HG03342 (cell line): ENCODE data around the gene TRMT6.

ENCODE experiments used
- ATAC-seq: cut with Tn5 transposase; IDR thresholded peaks from one replicate; pipeline ENCODE4 v1.9.1; 2021; ENCODE audit warnings: mild to moderate bottlenecking, moderate library complexity; ENCODE audit not compliant: unreplicated experiment

The TRMT6 gene, protein sequence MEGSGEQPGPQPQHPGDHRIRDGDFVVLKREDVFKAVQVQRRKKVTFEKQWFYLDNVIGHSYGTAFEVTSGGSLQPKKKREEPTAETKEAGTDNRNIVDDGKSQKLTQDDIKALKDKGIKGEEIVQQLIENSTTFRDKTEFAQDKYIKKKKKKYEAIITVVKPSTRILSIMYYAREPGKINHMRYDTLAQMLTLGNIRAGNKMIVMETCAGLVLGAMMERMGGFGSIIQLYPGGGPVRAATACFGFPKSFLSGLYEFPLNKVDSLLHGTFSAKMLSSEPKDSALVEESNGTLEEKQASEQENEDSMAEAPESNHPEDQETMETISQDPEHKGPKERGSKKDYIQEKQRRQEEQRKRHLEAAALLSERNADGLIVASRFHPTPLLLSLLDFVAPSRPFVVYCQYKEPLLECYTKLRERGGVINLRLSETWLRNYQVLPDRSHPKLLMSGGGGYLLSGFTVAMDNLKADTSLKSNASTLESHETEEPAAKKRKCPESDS

DNA sequence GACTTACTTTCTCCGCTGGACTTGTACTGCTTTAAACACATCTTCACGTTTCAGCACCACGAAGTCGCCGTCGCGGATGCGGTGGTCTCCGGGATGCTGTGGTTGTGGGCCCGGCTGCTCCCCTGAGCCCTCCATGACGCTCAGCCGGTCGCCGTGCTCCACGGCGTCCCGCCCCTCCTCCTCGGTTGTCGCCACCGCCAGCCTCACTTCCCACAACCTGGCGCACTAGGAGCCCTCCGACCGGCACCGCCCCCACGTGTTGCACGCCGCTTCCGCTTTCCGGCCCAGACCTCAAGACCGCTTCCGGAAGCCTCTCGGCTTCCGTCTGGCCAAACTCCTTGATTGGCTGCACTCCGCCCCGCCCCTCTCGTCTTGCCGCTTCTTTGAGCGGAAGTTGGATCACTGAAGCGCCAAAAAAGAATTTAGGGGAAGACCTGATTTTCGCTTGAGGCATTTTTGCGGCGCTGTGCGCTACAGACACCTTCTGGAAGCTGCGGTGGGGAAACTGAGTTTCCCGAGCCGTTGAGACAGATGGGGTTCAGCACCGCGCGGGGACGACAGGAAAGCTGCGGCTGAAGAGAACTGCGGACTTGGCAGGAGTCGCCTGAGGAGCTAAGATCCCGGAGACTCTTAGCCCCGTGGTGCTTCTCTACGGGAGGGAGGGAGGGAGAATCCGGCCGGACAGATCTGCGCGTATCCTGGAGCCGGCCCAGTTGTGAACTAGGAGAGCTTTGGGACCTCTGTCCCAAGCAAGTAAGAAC lies at the start of gene TRMT6, which contains the start of gene MCM8:
TSS of gene TRMT6 (minus strand) at position 263 of the 761 bp plus-strand sequence. CDS start at position 135, 128 bp downstream.
TSS of gene MCM8 (plus strand) at position 382 of the 761 bp plus-strand sequence. CDS start 1,364 bp downstream, outside the sequence.
- peak; percentile 99 for ATAC-seq

DNA sequence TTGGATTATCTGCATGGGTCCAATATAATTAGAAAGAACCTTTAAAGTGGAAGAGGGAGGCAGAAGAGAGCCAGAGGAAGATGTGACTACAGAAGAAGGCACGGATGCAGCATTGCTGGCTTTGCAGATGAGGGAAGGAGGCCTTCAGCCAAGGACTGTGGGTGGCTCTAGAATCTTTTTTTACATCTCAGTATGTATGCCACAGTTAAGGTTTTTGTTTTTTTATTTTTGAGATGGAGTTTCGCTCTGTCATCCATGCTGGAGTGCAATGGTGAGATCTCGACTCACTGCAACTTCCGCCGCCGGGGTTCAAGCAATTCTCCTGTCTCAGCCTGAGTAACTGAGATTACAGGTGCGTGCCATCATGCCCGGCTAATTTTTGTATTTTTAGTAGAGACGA lies 49.5 kb upstream of the TRMT6 start:
- no peak for ATAC-seq

DNA sequence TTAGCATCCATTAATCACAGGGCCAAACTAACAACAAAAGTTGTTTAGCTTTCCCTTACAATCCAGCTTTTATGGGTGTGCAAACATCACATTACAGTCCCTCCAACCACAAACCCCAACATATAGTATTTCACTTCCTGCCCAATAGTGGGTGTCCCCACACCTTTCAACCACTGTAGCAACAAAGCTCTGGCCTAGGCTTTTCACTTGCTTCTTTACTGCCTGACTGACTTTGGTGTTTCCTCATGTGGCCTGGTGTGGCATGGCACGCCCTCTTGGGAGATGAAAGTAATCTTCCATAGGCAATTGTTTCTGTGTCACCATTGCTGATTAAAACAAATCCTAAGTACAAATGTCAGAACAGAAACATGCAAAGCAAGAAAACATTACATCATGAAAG lies 46.4 kb upstream of the TRMT6 start:
- ATAC-seq: peak; percentile 97

DNA sequence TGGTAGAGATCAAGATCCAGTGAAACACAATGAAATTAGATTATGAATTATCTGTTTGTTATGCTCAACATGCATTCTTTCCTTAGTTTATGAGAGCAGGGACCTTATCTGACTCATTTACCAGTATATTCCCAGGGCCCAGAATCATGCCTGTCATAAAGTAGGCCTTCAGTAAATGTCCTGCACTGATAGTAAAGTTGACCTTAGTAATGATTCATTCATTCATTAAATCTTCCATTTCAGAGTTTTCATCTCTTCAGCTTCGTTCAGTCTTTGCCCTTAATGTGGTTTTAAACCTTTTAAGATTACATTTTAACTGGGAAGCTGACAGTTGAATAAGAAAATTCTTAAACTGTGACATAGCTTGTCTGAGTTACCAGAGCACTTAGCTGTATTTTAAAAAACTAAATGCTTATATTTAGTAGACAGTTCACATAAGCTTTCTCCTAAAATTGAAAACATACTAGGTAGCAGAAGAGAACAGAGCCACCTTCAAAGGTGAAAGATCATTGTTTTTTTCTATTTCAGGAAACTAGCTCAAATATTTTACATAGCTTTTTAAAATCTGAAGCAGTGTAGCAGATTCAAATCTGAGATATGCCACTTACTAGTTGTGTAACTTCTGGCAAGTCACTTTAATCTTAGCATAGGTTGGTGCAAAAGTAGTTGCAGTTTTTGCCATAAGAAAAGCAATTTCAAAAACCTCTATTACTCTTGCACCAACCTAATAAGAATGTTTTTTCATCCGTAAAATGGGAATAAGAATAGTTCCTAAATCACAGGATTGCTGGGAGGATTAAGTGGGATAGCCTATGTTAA lies 41.5 kb upstream of the TRMT6 start:
- ATAC-seq: no peak

DNA sequence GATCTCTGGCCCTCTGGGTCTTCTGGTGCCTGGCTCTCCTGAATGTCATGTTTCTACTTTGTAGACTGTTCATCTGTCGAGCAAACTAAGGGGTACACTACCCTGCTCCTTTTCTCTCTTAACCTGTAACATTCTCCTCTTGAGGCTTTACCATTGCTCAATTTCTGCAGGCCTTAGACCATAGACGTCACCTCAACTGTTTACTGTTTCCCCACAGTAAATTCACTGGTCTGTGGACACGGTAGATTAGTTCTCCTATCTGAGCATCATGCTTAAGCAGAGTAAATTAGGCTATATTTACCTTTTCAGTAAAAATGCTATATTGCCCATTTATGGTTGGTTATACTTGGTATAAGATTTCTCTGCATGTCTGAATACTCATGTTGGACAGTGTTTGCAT lies 40.6 kb upstream of the TRMT6 start:
- no peak for ATAC-seq

DNA sequence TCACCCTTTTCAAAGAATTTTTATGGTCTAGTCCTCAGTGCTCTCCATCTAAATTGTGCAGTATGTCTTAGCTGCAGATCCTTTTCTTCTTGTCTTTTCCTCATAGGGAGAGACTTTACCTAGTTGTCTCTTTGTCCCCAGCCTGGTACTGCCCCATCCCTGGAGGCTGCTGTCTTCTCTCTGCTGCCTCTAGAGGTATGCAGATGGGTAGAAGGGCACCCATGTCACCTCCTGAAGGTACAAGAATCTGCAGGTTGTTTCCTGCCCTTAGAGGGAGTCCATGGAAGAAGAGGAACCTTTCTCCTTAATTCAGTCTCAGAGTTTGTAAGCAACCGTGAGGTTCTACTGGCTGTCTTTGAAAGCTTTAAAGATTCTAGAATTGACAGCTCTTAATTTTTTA lies 39.2 kb upstream of the TRMT6 start:
- no peak for ATAC-seq

DNA sequence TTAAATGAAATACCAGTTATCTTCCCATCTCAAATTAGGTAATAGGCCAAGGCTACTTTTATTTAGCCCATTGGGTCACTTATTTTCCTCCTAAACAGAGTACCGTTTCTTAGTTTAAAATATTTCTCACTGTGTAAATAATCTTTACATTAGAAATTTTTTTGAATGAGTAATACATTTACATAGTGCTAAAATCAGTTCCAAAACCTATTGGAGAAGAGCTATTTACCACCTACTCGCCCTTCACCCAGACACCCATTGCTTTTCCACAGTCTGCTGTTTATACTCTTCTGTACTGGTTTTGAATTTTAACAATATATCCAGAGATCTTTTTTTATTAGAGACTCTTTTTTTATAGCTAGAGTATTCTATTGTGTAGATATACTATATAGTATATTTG lies 37.0 kb upstream of the TRMT6 start:
- no peak for ATAC-seq

DNA sequence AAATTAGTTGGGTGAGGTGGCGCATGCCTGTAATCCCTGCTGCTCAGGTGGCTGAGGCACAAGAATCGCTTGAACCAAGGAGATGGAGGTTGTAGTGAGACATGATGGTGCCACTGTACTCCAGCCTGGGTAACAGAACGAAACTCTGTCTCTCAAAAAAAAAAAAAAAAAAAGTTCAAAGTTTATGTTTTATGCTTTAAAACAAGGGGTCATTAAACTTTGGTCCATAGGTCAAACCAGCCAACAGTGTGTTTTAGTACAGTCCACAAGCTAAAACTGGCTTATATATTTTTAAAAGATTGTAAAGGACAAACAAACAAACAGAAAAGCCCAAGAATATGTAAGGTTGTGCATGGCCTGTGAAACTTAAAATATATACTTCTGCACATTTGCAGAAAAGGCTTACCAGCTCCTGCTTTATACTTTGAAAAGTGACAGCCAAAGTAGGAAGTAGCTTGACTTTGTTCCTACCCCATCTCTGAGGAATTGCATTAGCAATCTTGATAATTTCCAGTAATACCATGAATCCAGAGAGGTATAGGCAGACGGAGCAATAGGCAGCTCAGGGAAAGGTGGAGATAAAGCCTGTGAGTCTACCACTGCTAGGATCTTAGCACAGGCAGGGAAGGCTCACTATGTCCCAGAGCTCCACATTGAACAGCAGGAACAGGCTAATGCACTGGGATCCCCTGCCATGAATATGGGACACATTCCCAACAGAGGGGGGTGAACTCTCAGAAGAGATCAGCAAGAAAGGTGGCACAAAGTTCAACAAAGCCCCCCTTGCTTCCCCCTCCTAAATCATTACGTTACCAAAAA lies 30.6 kb upstream of the TRMT6 start:
- ATAC-seq: no peak

DNA sequence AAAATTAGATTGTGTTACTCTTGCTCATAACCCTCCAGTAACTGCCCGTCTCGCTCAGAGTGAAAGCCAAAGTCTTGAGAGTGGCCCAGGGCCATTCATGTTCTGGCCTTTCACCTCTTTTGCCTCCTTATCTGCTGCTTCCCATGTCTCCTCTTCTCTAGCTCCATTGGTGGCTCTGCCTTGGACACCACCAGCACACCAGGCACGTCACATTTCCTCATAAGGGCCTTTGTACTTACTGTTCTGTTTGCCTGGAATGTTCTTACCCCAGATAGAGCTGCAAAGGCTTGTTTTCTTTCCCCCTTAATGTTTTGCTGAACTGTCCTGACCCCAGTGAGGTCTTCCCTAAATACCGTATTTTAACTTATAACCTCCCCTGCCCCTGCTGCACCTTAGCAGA lies 29.5 kb upstream of the TRMT6 start:
- no peak for ATAC-seq

DNA sequence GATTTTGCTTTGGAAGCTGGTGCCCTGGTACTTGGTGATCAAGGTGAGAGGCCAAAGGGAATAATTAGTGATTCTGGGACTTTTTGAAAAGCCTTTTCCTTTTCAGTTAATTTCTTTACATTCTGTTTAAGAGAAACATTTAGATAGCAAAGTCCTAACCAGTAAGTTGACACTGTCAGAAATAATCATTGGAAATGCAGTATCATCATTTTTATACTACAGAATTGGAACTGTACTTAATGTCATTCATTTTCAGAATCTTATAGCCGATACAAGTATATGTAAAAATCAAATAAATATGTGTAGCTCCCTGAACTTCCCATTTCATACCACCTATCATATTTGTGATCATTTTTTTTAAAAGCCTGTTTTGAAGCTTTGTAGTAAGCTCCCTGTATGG lies 27.6 kb upstream of the TRMT6 start:
- ATAC-seq: no peak

DNA sequence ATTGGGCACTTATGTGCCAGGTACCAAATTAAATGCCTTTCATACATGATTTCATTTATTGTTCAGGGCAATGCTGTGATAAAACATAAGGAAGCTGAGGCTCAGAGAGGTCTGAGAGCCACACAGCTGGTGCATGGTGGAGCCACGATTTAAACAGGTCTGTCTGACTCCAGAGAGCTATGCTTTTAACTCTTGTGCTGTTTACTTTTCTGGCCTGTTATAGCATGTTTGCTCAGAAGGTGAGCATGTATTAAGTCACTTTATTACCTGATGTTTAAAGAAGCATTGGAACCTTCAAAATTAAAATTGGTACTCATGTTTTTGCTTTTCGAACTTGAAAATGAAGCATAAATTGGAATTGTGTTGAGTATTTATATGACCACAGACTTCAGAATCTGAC lies 26.9 kb upstream of the TRMT6 start:
- ATAC-seq: no peak

DNA sequence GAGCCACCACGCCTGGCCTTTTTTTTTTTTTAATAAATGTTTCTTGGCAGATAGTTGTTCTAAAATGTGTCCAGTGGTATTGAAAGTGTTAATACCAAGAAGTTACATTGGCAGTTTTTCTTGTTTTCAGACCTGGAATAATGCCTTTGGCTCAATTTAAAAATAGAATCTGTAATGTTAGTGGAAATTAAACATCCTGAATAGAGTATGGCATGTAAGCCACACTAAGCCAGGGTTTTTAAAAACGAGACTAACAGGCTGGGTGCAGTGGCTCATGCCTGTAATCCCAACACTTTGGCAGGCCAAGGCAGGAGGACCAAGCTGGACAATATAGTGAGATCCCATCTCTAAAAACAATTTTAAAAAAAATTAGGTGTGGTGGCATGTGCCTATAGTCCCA lies 25.4 kb upstream of the TRMT6 start:
- no peak for ATAC-seq

DNA sequence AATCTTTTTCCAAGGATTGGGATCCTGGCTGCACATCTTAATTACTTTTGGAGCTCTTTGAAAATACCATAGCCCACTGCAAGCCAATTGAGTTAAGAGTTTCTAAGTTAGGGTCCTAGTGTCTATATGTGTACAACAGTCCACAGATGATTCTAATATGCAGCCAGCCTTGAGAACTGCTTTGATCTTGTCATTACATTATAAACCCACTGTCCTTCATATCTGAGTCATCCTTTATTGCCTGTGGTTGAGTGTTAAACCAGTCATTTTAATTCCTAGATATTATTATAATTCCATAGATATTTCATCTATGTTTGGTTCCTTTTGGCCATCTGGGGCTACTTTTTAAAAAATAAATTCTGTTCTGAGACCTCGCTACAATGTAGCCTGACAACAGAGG lies 24.2 kb upstream of the TRMT6 start:
- ATAC-seq: no peak

DNA sequence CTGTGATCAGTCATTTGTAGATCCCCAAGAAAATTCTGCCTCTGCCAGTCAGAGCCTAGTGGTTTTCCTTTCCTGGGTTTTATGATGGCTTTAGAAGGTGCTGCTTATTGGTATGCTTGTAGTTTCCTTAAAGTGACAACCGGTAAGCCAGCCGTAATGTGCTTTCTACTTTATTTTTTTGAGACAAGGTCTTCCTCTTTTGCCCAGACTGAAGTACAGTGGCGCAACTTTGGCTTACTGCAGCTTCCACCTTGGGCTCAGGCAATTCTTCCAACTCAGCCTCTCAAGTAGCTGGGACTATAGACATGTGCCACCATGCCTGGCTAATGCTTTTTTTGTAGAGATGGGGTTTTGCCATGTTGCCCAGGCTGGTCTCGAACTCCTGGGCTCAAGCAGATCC lies 23.6 kb upstream of the TRMT6 start:
- ATAC-seq: no peak

DNA sequence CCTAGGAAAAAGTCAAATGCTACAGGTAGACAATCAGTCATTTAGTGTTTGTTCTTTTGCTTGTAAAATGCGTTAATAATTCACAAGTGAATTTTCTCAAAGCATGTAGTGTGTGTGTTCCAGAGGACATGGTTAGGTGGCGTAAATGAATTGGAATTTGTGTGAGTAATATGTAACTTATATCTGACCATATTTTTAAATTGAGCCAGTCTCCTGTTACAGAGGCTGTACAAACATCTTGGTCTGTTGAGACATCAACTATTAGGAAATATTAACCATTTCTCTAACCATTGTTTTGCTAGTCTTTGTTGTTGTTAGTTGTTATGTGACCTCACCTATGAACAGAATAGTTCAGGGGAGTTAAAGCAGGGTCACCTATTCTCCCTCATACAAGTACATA lies 22.8 kb upstream of the TRMT6 start:
- ATAC-seq: no peak

DNA sequence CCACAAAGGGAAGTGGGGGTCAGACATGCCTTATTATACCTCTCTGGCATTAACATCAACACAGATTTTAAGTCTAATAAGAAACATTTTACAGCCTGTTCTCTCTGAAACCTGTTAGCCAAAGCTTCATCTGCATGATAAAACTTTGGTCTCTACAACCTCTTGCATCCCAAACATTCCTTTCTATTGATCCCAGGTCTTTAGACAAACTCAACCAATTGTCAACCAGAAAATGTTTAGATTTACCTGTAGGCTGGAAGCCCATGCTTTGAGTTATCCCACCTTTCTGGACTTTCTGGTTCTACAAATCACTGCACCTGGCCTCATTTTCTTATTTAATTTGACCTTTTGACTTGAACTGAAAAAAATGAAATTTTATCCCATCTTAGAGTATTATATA lies 20.9 kb upstream of the TRMT6 start:
- no peak for ATAC-seq

DNA sequence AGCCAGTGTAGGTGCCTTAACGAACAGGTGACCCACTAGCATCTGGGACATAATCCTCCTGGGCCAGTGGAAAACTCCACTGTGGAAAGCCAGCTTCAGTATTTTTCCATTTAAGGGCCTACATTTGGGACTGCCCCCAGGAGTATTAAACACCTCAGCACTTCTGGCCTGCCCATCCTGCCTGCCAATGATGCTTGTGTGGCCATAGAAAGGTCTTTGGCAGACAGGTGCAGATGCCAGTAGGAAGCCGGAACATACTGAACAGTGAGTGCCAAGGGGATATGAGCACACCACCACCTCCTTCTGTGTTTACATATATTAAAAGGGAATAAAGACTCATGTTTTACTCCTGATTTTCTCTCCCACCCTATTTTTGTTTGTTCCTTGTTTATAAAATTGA lies 20.0 kb upstream of the TRMT6 start:
- ATAC-seq: no peak

DNA sequence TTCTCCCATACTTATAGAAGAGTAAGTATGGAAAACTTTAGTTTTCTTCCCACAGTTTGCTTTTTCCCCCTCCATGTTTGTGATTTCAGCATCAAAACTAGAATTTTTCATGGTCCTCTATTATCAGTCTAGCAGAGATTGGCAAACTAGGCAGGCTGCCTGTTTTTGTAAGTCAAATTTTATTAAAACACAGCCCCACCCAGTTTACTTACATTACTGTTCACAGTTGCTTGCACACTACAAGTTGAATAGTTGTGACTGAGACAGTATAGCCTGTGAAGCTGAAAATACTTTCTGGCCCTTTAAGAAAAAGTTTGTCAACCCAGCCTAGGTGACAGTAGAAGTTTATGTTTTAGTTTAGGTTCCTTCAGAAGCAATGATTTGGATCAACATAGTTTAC lies 19.6 kb upstream of the TRMT6 start:
- no peak for ATAC-seq

DNA sequence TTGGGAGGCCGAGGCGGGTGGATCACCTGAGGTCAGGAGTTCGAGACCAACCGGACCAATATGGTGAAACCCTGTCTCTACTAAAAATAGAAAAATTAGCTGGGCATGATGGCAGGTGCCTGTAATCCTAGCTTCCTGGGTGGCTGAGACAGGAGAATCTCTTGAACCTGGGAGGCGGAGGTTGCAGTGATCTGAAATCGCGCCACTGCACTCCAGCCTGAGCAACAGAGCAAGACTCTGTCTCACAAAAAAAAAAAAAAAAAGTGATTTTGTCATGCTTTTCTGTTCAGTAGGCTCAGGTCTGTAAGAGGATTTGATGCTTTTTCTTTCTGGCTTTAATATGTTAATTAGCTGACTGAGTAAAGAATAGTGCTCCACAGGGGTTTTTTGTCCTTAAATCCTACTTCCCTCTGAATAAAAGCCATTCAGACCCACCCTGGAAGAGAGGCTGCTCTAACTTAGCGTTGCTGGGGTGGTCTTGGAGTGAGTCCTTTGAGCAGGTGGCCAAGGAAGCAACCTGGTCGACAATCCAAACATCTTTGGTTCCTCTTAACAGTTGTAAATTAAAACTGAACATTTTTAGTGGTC lies 19.1 kb upstream of the TRMT6 start:
- no peak for ATAC-seq

DNA sequence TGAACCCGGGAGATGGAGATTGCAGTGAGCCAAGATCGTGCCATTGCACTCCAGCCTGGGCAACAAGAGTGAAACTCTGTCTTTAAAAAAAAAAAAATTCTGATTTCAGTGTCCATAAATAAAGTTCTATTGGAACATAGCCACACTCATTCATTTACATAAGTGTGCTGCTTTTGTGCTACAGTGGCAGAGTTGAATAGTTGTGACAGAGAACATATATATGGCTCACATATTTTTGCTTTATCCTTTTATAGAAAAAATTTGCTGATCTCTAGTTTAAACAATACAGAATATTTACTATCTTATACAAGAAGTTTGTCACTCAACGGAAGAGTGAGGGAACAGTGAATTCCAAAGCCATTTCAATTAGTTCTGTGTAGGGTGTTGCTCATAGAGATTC lies 18.1 kb upstream of the TRMT6 start:
- ATAC-seq: no peak
